ENCODE data around the gene TUBGCP4.

DNA sequence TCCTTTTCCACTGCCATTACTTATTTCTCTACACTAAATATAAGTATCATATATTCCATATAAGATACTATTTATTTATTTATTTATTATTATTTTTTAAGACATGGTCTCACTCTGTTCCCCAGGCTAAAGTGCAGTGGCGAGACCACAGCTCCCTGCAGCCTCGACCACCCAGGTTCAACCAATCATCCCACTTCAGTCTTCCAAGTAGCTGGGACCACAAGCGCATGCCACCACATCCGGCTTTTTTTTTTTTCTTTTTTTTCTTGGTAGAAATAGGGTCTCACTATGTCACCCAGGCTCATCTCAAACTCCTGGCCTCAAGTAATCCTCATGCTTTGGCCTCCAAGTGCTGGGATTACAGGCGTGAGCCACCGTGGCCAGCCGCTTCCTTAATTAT lies 65.5 kb downstream of the TUBGCP4 start:
- no peak for TF ChIP-seq POLR2AphosphoS5 (IDR thresholded peaks at IDR 0.05; ENCODE audit: low read depth, low read length)
- no peak for TF ChIP-seq TAF1 (IDR thresholded peaks at IDR 0.05; ENCODE audit: borderline replicate concordance, low read depth, low read length)
- no peak for TF ChIP-seq RAD21 (IDR thresholded peaks at IDR 0.05; ENCODE audit: low read length)
- no peak for TF ChIP-seq CHD2 (IDR thresholded peaks at IDR 0.05; ENCODE audit: low read length, partially characterized antibody)
- TF ChIP-seq, protein P1, sequence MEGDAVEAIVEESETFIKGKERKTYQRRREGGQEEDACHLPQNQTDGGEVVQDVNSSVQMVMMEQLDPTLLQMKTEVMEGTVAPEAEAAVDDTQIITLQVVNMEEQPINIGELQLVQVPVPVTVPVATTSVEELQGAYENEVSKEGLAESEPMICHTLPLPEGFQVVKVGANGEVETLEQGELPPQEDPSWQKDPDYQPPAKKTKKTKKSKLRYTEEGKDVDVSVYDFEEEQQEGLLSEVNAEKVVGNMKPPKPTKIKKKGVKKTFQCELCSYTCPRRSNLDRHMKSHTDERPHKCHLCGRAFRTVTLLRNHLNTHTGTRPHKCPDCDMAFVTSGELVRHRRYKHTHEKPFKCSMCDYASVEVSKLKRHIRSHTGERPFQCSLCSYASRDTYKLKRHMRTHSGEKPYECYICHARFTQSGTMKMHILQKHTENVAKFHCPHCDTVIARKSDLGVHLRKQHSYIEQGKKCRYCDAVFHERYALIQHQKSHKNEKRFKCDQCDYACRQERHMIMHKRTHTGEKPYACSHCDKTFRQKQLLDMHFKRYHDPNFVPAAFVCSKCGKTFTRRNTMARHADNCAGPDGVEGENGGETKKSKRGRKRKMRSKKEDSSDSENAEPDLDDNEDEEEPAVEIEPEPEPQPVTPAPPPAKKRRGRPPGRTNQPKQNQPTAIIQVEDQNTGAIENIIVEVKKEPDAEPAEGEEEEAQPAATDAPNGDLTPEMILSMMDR (IDR thresholded peaks at IDR 0.05): no peak
- no peak for TF ChIP-seq EZH2phosphoT487 (IDR thresholded peaks at IDR 0.05; ENCODE audit: borderline replicate concordance, low read depth)
- TF ChIP-seq, protein P2, sequence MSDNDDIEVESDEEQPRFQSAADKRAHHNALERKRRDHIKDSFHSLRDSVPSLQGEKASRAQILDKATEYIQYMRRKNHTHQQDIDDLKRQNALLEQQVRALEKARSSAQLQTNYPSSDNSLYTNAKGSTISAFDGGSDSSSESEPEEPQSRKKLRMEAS (IDR thresholded peaks at IDR 0.05; ENCODE audit: low read depth): no peak
- TF ChIP-seq EP300 (IDR thresholded peaks at IDR 0.05; ENCODE audit: borderline replicate concordance in 1 of 2, low read depth in 1 of 2, low read length in 1 of 2): no peak
- TF ChIP-seq REST (IDR thresholded peaks at IDR 0.05; ENCODE audit: low read depth, low read length): no peak
